Measurements from ENCODE around the gene CCDC116. TPM values are rescaled to one million over a fixed set of nuclear protein-coding genes. Genes with fewer than 3 reads are reported as not detected.

CCDC116 gene, protein sequence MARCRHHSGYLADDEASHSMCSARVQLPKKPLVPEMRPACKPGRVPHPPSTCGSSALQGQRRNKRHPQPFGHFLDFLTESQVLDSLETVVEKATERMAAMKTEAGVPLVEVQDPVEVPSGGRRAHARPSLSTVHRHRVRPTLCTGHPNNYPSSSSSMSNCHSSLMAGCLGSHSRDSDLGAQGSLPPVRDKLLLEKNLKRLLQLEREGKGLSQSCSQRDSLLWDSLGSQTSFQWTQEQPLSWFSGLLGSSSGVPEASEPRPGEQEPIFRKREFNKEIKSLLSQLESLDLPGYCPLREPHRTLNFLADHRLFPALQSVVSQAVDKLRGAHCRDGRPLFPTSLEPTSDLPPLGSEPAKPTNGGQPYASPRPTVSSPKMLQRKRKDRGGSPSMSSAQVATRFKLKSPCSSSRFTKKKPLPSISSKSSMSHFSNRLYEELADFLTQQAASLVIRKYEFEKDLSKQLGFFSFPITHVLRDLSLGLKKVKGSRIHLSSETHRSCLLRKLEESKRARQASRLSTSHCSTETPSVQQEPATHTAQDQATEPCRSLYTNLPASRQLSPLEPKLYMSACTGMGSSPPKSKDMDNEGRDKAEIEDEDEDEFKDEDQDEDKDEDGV
- total RNA-seq (2014; rRNA removed; shearing (Covaris generic)) (0.54 TPM in 1 of 2 replicates, not detected in the other), polyA plus RNA-seq (2016; fragmentation: Nextera tagmentation; extraction: Ambion mirVana) (0.10 TPM in 1 of 2 replicates, not detected in the other)

DNA sequence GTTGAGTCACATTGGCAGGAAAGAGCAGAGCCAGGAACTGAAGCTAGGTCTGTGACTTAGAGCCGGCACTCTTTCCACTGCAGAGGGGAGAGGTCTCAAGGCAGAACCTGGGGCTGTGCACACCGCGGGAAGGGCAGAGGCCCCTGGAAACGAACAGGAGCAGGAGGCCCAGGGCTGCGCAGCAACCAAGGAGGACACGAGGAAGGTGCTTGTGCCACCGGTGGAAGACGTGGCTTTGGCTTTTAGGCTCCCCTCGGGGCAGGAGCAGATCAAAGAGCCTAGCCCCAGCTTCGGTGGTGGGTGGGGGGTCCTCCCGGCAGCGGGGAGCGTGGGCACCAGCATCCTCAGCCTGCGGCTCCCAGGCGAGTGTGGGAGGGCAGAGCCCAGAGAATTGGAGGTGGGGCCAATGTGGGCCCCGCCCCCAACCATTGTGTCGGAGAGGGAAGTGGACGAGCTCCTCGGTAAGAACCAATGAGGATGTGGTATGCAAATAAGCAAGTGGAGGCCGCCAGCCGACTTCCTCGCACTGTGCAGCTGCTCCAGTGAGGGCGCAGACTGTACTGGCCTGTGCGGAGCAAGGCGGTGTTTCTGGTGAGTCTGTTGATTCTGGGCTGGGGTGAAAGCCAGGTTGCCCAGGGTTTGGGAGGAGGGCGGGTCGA, at the start of gene CCDC116:
TSS of gene CCDC116 (plus strand) at position 524 of the 659 bp plus-strand sequence. CDS start 422 bp downstream, outside the sequence.
- H3K9ac ChIP-seq: no peak within 1 kb of the TSS
- H3K27ac ChIP-seq: no peak within 1 kb of the TSS
- no peaks in the 10 kb centered on the region for H3K36me3 ChIP-seq (ENCODE audit: low read depth)
- no peaks in the 10 kb centered on the region for H4K20me1 ChIP-seq (ENCODE audit: insufficient read depth)
- H3K9me3 ChIP-seq (ENCODE audit: low read depth): no peaks in the 10 kb centered on the region
- WGBS, 2 experiments (ENCODE audit: low coverage in 1 of 2, low lambda C conversion rate in 2 of 2, missing lambda C conversion rate in 2 of 2): 83 to 87% methylated on average over 27 of the region's 27 CpGs
- H3K4me1 ChIP-seq (ENCODE audit: insufficient read depth): no peaks in the 10 kb centered on the region
- in situ Hi-C loops (cut with MboI): loop anchor here (25.0 kb wide), 1 partner anchor 170 kb away; the partner anchor contains the start of gene TMEM191C
- H3K4me2 ChIP-seq (ENCODE audit: unreplicated experiment): no peak within 1 kb of the TSS
- H3K9me2 ChIP-seq (ENCODE audit: insufficient read depth): no peaks in the 10 kb centered on the region
- H3K79me2 ChIP-seq (ENCODE audit: insufficient read depth): peaks cover 11% of the 10 kb centered on the region
- no peak for TF ChIP-seq EZH2phosphoT487 (IDR thresholded peaks at IDR 0.05; ENCODE audit: insufficient read depth, low read depth)
- TF ChIP-seq EZH2 (IDR thresholded peaks at IDR 0.05; ENCODE audit: insufficient read depth, poor library complexity, severe bottlenecking): no peak
- H2AFZ ChIP-seq: no peak within 1 kb of the TSS
- DNase-seq: no peak
- no peaks in the 10 kb centered on the region for H3K27me3 ChIP-seq (replicated peaks; ENCODE audit: insufficient read depth)
- H3K4me3 ChIP-seq: no peak within 1 kb of the TSS
- peaks cover 3% of the 10 kb centered on the region; the same call in 1 of the 2 replicates for H3F3A ChIP-seq (ENCODE audit: insufficient read depth)

DNA sequence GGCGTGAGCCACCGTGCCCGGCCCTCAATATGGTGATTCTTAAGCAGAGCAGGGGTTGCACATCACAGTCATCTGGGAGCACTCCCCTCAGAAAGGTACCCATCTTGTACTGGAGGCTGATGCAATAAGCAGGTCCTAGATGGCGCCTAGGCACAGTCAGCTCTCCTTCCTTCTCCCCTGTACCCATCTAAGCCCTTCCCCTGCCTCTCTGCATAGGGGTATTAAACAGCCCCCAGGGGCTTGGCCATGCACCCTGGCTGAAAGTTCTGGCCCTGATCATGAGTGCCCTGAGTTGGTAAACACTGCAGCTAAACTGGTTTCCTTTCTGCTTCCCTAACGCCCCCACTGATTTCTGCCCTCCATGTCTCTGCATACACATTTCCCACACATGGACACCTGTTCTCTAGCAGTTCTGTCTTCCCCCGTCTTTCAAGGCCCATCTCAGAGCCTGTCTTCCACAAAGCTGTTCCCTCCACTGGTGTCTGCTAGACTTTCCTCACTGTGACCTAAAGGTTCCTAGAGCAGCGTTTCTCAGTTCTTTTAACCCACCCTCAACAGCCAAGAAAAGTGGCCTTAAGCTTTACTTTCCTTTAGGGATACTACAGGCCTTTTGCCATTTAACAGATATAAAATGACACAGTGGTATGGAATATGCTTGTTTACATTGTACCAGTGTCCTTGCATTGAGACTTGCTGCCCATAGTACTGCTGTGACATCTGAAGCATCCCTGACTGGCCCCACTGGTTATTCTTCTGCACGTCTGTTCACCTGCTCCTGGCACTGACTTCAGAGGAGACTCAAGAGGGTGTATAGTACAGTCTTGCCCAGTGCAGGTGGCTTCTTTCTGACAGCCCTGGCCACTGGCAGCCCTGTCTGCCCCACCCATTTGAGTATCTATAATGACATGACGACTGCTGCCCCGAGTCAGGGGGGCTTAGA, 49.5 kb upstream of the CCDC116 start:
- Histone ChIP-seq H3K9me3 (ENCODE audit: low read depth) (no peaks in the 10 kb centered on the region), H3K36me3 (ENCODE audit: low read depth) (no peaks in the 10 kb centered on the region; the same call in 1 of the 2 replicates), H3F3A (ENCODE audit: insufficient read depth) (0 out of 2 replicates have a peak, but pooled peaks cover 2% of the 10 kb centered on the region), H2AFZ (no peak overlapping the region), H3K9me2 (ENCODE audit: insufficient read depth) (no peaks in the 10 kb centered on the region), H3K4me3 (no peak overlapping the region), H4K20me1 (ENCODE audit: insufficient read depth) (peaks cover 64% of the 10 kb centered on the region), H3K27me3 (replicated peaks; ENCODE audit: insufficient read depth) (no peaks in the 10 kb centered on the region), H3K9ac (no peak overlapping the region), H3K27ac (no peak overlapping the region), H3K4me1 (ENCODE audit: insufficient read depth) (no peaks in the 10 kb centered on the region), H3K79me2 (ENCODE audit: insufficient read depth) (peaks cover 100% of the 10 kb centered on the region), H3K4me2 (ENCODE audit: unreplicated experiment) (no peak overlapping the region)
- 83 to 88% methylated on average over 10 of the region's 10 CpGs for WGBS, 2 experiments (ENCODE audit: low coverage in 1 of 2, low lambda C conversion rate in 2 of 2, missing lambda C conversion rate in 2 of 2)
- no peak for DNase-seq
- in situ Hi-C loops (cut with MboI): no loop called here
- TF ChIP-seq EZH2phosphoT487 (IDR thresholded peaks at IDR 0.05; ENCODE audit: insufficient read depth, low read depth) (no peak), EZH2 (IDR thresholded peaks at IDR 0.05; ENCODE audit: insufficient read depth, poor library complexity, severe bottlenecking) (no peak)

DNA sequence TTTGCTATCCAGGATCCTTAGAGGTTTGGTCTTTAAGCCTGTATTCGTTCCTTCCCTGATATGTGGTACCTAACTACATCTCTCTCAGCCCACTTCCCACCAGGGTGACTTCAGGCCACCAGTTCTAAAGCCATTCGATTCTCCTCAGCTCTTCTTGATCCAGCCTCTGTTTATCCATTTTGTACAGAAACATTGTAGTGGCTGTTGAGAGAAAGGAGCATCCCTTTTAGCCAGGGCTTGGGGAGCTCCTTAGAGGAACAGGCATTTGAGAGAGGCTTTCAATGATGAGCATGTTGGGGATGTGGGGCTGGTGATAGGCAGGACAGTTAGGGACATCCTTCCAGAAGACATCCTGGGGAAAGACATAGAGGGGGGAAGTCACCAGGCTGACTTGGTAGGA, 47.2 kb upstream of the CCDC116 start:
- WGBS, 2 experiments (ENCODE audit: low coverage in 1 of 2, low lambda C conversion rate in 2 of 2, missing lambda C conversion rate in 2 of 2): 97 to 100% methylated on average over 2 of the region's 2 CpGs
- no peaks in the 10 kb centered on the region for H3K27me3 ChIP-seq (replicated peaks; ENCODE audit: insufficient read depth)
- H3K9me2 ChIP-seq (ENCODE audit: insufficient read depth): no peaks in the 10 kb centered on the region
- DNase-seq: no peak
- H3K4me1 ChIP-seq (ENCODE audit: insufficient read depth): no peaks in the 10 kb centered on the region
- 0 out of 2 replicates have a peak, but pooled peaks cover 4% of the 10 kb centered on the region for H3F3A ChIP-seq (ENCODE audit: insufficient read depth)
- no peaks in the 10 kb centered on the region; the same call in 1 of the 2 replicates for H3K36me3 ChIP-seq (ENCODE audit: low read depth)
- no peaks in the 10 kb centered on the region for H3K9me3 ChIP-seq (ENCODE audit: low read depth)
- no peak overlapping the region for H3K4me3 ChIP-seq
- H3K79me2 ChIP-seq (ENCODE audit: insufficient read depth): peaks cover 100% of the 10 kb centered on the region
- in situ Hi-C loops (cut with MboI): no loop called here
- no peak for TF ChIP-seq EZH2 (IDR thresholded peaks at IDR 0.05; ENCODE audit: insufficient read depth, poor library complexity, severe bottlenecking)
- no peak for TF ChIP-seq EZH2phosphoT487 (IDR thresholded peaks at IDR 0.05; ENCODE audit: insufficient read depth, low read depth)
- no peak overlapping the region for H2AFZ ChIP-seq
- H3K4me2 ChIP-seq (ENCODE audit: unreplicated experiment): no peak overlapping the region
- H3K27ac ChIP-seq: no peak overlapping the region
- H4K20me1 ChIP-seq (ENCODE audit: insufficient read depth): peaks cover 58% of the 10 kb centered on the region
- no peak overlapping the region for H3K9ac ChIP-seq
